ENCODE results near the gene RAVER1.
"Not testable (repeated sequence)": the region's sequence is repeated elsewhere in the genome, so short reads cannot be mapped to it uniquely, and the experiment has no call there.

Gene RAVER1

GRCh38 chr19:10332965-10333757, at the start of gene RAVER1:
RAVER1 (minus strand) TSS chr19:10333529; CDS start chr19:10333507, 22 bp downstream.
- peak; percentile 97 for DNase-seq (ENCODE audit: low spot score)

GRCh38 chr19:10383223-10383499, 49.8 kb upstream of the RAVER1 start:
- DNase-seq (ENCODE audit: low spot score) = not testable (repeated sequence)

GRCh38 chr19:10380313-10381102, 47.2 kb upstream of the RAVER1 start, which contains the start of gene TYK2:
TYK2 (minus strand) TSS chr19:10380572; CDS start chr19:10378406, 2,166 bp downstream.
- peak; percentile 96 for DNase-seq (ENCODE audit: low spot score)

- DNase-seq (ENCODE audit: low spot score) = no peak
These were observed 46.6 kb upstream of the RAVER1 start for GRCh38 chr19:10379880-10380312.

GRCh38 chr19:10378124-10378523, 44.8 kb upstream of the RAVER1 start:
- DNase-seq (ENCODE audit: low spot score) = no peak

GRCh38 chr19:10377140-10377640, 43.9 kb upstream of the RAVER1 start:
- not testable (repeated sequence) for DNase-seq (ENCODE audit: low spot score)

GRCh38 chr19:10374931-10375330, 41.6 kb upstream of the RAVER1 start:
- DNase-seq (ENCODE audit: low spot score) = no peak

GRCh38 chr19:10372690-10373089, 39.4 kb upstream of the RAVER1 start:
- DNase-seq (ENCODE audit: low spot score) = no peak

- no peak for DNase-seq (ENCODE audit: low spot score)
These were observed 34.9 kb upstream of the RAVER1 start for GRCh38 chr19:10368101-10368803.

- not testable (repeated sequence) for DNase-seq (ENCODE audit: low spot score)
These were observed 33.7 kb upstream of the RAVER1 start for GRCh38 chr19:10366950-10367512.

- no peak for DNase-seq (ENCODE audit: low spot score)
These were observed 32.2 kb upstream of the RAVER1 start for GRCh38 chr19:10365518-10365917.

GRCh38 chr19:10364644-10365043, 31.3 kb upstream of the RAVER1 start:
- no peak for DNase-seq (ENCODE audit: low spot score)

GRCh38 chr19:10363789-10364281, 30.5 kb upstream of the RAVER1 start:
- DNase-seq (ENCODE audit: low spot score) = no peak

- DNase-seq (ENCODE audit: low spot score) = no peak
These were observed 28.9 kb upstream of the RAVER1 start for GRCh38 chr19:10362259-10362658.

GRCh38 chr19:10361569-10362011, 28.3 kb upstream of the RAVER1 start:
- no peak for DNase-seq (ENCODE audit: low spot score)

- no peak for DNase-seq (ENCODE audit: low spot score)
These were observed 23.1 kb upstream of the RAVER1 start for GRCh38 chr19:10356431-10356830.

- no peak for DNase-seq (ENCODE audit: low spot score)
These were observed 20.6 kb upstream of the RAVER1 start for GRCh38 chr19:10353793-10354391.

- DNase-seq (ENCODE audit: low spot score) = no peak
These were observed 19.7 kb upstream of the RAVER1 start for GRCh38 chr19:10352764-10353671.

GRCh38 chr19:10346509-10346908, 13.2 kb upstream of the RAVER1 start:
- DNase-seq (ENCODE audit: low spot score) = no peak

- no peak for DNase-seq (ENCODE audit: low spot score)
These were observed 11.5 kb upstream of the RAVER1 start for GRCh38 chr19:10344780-10345179.
